GM19372 (cell line): ENCODE results near the gene CFAP57.
A peak's percentile ranks its signal among the peaks of the same experiment; 100 is the strongest.
"Not testable (repeated sequence)": the region's sequence is repeated elsewhere in the genome, so short reads cannot be mapped to it uniquely, and the experiment has no call there.

ENCODE experiments used
- ATAC-seq: cut with Tn5 transposase; IDR thresholded peaks from one replicate; pipeline ENCODE4 v1.9.1; 2021; ENCODE audit warnings: mild to moderate bottlenecking, low read depth, moderate library complexity; ENCODE audit not compliant: unreplicated experiment

The CFAP57 gene

GRCh38 chr1:43171312-43171875 is 736 bp upstream of the CFAP57 start:
- ATAC-seq = peak; percentile 16

- ATAC-seq = no peak
These were observed 420 bp downstream of the CFAP57 start for GRCh38 chr1:43172527-43172972.

- no peak for ATAC-seq
These were observed 2.7 kb downstream of the CFAP57 start for GRCh38 chr1:43174873-43175272.

GRCh38 chr1:43177691-43178090 is 5.6 kb downstream of the CFAP57 start:
- no peak for ATAC-seq

DNA sequence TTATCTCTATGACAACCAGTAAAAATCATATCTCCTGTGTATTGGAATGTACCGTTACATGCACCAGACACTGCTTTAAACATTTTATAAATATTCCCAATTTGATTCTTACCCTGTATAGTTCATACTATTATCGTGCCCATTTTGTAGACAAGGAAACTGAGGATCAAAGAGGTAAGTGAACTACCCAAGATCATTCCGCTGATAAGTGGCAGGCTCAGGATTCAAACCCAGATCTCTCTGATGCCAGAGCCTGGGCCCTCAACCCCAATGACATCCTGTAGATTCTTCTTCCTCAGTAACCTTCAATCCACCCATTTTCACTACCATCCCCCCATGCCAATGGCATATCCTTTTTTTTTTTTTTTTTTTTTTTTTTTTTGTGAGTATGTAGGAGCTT is 12.3 kb downstream of the CFAP57 start:
- no peak for ATAC-seq

DNA sequence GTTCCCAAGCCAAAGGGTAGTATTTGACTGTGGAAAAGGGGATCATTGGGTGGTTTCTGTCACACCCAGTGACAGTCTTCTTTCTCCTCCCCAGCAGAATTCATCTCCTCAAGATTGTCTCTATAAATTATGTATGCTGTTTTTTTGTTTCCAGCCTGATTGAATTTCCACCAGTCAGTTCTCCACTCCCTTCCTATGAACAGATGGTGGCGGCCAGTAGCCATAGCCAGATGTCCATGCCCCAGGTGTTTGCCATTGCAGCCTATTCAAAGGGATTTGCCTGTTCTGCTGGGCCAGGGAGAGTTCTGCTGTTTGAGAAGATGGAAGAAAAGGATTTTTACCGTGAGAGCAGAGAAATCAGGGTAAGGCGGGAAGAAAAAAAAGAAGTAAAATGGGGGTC is 12.9 kb downstream of the CFAP57 start:
- no peak for ATAC-seq

DNA sequence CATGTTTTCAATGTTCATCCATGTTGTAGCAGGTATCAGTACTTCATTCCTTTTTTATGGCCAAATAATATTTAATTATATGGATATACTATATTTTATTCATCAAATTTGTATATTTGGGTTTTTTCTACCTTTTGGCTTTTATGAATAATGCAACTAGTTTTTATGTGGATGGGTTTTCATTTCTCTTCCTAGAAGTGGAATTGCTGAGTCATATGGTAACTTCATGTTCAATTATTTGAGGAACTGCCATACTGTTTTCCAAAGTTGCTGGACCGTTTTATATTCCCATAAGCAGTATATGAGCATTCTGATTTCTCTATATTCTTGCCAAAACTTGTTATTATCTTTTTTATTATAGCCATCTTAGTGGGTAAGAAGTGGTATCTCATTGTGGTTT is 16.0 kb downstream of the CFAP57 start:
- ATAC-seq = no peak

DNA sequence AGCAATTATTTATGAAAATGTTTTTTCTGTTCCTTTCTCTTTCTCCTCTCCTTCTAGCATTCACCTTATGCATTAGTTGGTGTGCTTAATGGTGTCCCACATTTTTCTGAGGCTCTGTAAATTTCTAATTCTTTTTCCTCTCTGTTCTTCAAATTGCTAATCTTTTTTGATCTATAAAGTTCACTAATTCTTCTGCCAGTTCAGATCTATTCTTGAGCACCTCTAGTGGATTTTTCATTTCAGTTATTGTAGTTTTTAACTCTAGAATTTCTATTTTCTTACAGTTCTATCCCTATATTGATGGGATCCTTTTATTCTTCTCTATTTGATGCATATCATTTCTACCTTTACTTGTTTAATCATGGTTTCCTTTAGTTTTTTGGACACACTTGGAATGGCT is 22.4 kb downstream of the CFAP57 start:
- ATAC-seq = no peak

- no peak for ATAC-seq
These were observed 25.4 kb downstream of the CFAP57 start for GRCh38 chr1:43197343-43198127.

GRCh38 chr1:43199093-43199726 is 27.1 kb downstream of the CFAP57 start:
- ATAC-seq = no peak

DNA sequence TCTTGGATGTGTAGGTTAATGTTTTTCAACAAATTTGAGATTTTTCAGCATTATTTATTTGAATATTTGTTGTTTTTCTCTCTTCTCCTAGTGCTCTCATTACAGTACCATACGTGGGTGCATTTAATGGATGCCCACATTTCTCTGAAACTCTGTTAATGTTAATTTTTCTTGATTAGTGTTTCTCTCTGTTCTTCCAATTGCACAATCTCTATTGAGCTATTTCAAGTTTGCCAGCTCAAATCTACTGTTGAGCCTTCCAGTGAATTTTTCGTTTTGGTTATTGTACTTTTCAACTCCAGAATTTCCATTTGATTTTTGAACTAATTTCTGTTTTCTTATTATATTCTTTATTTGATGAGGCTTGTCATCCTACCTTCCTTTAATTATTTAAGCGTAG is 31.7 kb downstream of the CFAP57 start:
- ATAC-seq = no peak

GRCh38 chr1:43204394-43204793 is 32.3 kb downstream of the CFAP57 start:
- no peak for ATAC-seq

DNA sequence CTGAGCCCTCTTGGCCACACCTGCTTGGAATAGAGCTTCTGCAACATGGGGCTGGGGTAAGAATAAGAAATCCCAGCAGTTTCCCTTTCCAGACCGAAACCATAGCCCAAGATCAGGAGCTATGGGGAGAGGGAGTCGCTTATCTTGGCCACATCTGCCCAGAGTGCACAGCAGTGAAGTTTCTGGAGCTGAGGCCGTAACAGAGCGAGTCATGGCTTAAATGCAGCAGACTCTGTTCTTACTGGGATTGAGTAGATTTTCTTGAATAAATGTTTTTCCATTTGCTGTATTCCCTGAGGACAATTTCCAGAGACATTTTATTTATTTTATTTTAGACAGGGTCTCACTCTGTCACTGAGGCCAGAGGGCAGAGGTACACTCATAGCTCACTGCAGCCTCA is 33.5 kb downstream of the CFAP57 start:
- ATAC-seq = no peak

- no peak for ATAC-seq
These were observed 34.6 kb downstream of the CFAP57 start for GRCh38 chr1:43206600-43207228.

GRCh38 chr1:43207229-43207853 is 35.2 kb downstream of the CFAP57 start:
- no peak for ATAC-seq

- not testable (repeated sequence) for ATAC-seq
These were observed 36.1 kb downstream of the CFAP57 start for GRCh38 chr1:43208277-43208676.

DNA sequence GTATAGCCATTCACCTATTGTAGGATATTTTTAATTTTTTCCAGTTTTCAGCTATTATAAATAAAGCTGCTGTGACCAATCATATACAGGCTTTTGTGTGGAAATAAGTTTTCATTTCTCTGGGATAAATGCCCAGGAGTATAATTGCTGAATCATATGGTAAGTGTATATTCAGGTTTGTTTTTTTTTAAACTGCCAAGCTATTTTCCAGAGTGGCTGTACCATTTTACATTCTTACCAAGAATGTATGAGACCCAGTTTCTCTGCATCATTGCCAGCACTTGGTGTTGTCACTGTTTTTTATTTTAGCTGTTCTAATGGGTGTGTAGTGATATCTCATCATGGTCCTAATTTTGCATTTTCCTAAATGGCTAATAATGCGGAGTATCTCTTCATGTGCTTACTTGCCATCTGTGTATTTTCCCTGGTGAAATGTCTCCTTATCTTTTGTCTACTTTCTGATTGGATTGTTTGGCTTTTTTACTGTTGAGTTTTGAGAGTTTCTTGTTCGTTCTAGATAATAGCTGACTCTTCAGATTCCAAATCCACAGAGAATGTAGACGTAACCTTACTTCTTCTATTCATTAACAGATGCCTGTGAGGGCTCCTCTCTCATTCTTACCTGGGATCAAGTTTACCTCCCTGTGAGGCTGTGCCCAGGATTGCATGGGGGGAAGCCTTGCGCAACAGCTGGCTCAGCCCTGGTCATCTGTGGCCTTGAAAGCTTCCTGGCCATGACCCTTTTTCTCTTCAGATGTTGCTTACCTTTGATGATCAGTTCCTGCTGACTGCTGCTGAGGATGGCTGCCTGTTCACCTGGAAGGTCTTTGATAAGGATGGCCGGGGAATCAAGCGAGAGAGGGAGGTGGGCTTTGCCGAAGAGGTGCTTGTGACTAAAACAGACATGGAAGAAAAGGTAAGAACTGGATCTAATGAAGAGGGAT is 42.6 kb downstream of the CFAP57 start:
- no peak for ATAC-seq

GRCh38 chr1:43217747-43218146 is 45.6 kb downstream of the CFAP57 start:
- ATAC-seq = no peak

- ATAC-seq = peak; percentile 76
These were observed 49.0 kb downstream of the CFAP57 start for GRCh38 chr1:43220905-43221778.
